Sigmoid colon (tissue), 4 donors: Measurements from ENCODE around the gene STRBP.

ENCODE experiments used
- CTCF ChIP-seq, 4 experiments: fragments of 450-650 bp in 3 of 4; fragments of 200-600 bp in 1 of 4; IDR thresholded peaks; one replicate each; pipeline ENCODE4 v1.5.1; 2016 to 2019; ENCODE audit warnings: antibody characterized with exemption in 4 of 4, mild to moderate bottlenecking in 3 of 4, moderate library complexity in 2 of 4
- EP300 ChIP-seq, 4 donors: sonication (generic); formaldehyde crosslinking; IDR thresholded peaks; one replicate each; pipeline ENCODE4 v1.6.1; 2017; ENCODE audit warnings: antibody characterized with exemption in 4 of 4
- POLR2A ChIP-seq, 2 donors: fragments of 450-650 bp; IDR thresholded peaks; one replicate each; pipeline ENCODE4 v1.6.1; 2016; ENCODE audit warnings: antibody characterized with exemption in 2 of 2, mild to moderate bottlenecking in 2 of 2, moderate library complexity in 2 of 2

GRCh38 chr9:123120131-123120530 lies 148.3 kb downstream of the STRBP start:
- TF ChIP-seq CTCF (IDR thresholded peaks at IDR 0.05) = no peak
- TF ChIP-seq POLR2A (IDR thresholded peaks at IDR 0.05) = no peak
- no peak for TF ChIP-seq EP300 (IDR thresholded peaks at IDR 0.05)
